ENCODE measurements around the gene BUB3. TPM values are rescaled to one million over a fixed set of nuclear protein-coding genes. Genes with fewer than 3 reads are reported as not detected.

BUB3 gene
- total RNA-seq, 1 donor from 2014 or later: 12.2 TPM

- Histone ChIP-seq H3K27ac (no peak overlapping the region), H3K4me3 (no peak overlapping the region), H3K4me1 (no peaks in the 10 kb centered on the region), H3K36me3 (peaks cover 0 to 20% of the 10 kb centered on the region in 2 donors), H3K27me3 (no peaks in the 10 kb centered on the region), H3K9me3 (peaks cover 0 to 36% of the 10 kb centered on the region in 2 donors)
- intact Hi-C loops (cut with DNase I): no loop called here
- no peak for DNase-seq (ENCODE audit: low spot score in 2 of 2)
- TF ChIP-seq, protein P1, sequence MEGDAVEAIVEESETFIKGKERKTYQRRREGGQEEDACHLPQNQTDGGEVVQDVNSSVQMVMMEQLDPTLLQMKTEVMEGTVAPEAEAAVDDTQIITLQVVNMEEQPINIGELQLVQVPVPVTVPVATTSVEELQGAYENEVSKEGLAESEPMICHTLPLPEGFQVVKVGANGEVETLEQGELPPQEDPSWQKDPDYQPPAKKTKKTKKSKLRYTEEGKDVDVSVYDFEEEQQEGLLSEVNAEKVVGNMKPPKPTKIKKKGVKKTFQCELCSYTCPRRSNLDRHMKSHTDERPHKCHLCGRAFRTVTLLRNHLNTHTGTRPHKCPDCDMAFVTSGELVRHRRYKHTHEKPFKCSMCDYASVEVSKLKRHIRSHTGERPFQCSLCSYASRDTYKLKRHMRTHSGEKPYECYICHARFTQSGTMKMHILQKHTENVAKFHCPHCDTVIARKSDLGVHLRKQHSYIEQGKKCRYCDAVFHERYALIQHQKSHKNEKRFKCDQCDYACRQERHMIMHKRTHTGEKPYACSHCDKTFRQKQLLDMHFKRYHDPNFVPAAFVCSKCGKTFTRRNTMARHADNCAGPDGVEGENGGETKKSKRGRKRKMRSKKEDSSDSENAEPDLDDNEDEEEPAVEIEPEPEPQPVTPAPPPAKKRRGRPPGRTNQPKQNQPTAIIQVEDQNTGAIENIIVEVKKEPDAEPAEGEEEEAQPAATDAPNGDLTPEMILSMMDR (IDR thresholded peaks at IDR 0.05): no peak
Observed at GRCh38 chr10:123183724-123184123, 29.5 kb downstream of the BUB3 start.

GRCh38 chr10:123187781-123188180, 33.6 kb downstream of the BUB3 start:
- H3K36me3 ChIP-seq: peaks cover 4 to 24% of the 10 kb centered on the region in 2 donors
- intact Hi-C loops (cut with DNase I): no loop called here
- H3K27ac ChIP-seq: no peak overlapping the region
- H3K4me1 ChIP-seq: no peaks in the 10 kb centered on the region
- TF ChIP-seq, protein P1 (IDR thresholded peaks at IDR 0.05): no peak
- no peaks in the 10 kb centered on the region for H3K27me3 ChIP-seq
- H3K4me3 ChIP-seq: no peak overlapping the region
- DNase-seq (ENCODE audit: low spot score in 2 of 2): no peak
- peaks cover 0 to 31% of the 10 kb centered on the region in 2 donors for H3K9me3 ChIP-seq

DNA sequence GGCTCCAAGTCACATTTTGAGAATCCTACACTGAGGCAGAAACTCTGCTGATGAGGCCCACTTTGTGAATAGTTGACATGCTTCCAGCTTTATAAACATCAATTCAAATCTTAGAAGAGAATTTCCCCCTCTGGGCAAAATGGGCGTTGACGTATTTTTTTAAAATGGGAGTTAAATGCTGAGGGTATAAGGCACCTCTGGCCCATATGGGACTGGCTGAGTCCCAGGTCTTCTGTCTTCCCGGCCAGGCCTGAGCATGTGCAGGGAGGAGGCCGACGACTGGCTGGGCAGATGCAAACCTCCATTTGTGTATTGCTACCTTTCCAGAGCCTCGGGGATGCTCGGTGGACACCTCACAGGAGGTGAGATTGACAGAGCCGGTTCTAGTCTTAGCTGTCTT, 37.7 kb downstream of the BUB3 start:
- H3K36me3 ChIP-seq: peaks cover 4 to 5% of the 10 kb centered on the region in 2 donors
- no peaks in the 10 kb centered on the region for H3K9me3 ChIP-seq
- TF ChIP-seq, protein P1 (IDR thresholded peaks at IDR 0.05): no peak
- H3K4me3 ChIP-seq: no peak overlapping the region
- no peak overlapping the region for H3K27ac ChIP-seq
- no peak for DNase-seq (ENCODE audit: low spot score in 2 of 2)
- intact Hi-C loops (cut with DNase I): no loop called here
- H3K4me1 ChIP-seq: no peaks in the 10 kb centered on the region
- H3K27me3 ChIP-seq: no peaks in the 10 kb centered on the region

DNA sequence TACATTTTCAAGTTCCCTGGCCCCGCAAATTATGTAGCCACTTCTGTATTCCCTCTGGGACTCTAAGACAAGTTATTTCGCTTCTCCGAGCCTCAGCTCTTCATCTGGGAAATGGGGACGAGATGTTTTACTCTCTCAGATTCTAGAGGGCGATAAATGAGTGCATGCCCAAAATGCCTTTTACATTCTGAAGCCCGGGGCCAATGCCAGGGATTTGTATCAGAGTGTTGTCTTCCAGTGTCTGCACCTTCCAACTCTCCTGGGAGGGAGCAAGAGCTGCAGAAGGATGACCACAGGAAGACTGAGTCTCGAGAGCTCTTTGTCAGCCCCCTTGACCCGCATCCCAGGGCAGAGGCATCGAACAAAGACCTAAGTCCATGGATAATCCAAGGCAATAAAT, 39.9 kb downstream of the BUB3 start:
- Histone ChIP-seq H3K4me3 (no peak overlapping the region), H3K4me1 (no peaks in the 10 kb centered on the region), H3K27me3 (no peaks in the 10 kb centered on the region), H3K36me3 (peaks cover 4 to 5% of the 10 kb centered on the region in 2 donors), H3K9me3 (no peaks in the 10 kb centered on the region), H3K27ac (no peak overlapping the region)
- TF ChIP-seq, protein P1 (IDR thresholded peaks at IDR 0.05): no peak
- intact Hi-C loops (cut with DNase I): no loop called here
- DNase-seq (ENCODE audit: low spot score in 2 of 2): no peak

DNA sequence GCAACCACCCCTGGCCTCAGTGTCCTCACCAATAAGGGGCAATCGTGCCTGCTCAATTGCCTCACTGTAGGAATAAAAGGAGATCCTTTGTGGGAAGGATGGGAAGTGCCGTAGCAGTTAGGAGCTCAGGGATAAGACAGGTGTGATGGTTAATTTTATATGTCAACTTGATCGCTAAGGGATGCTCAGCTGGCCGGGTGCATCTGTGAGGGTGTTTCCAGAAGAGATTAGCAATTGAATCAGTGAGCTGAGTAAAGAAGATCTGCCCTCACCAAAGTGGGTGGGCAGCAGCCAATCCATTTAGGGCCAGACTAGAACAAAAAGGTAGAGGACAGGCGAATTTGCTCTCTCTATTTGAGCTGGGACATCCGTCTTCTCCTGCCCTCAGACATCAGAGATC, 46.3 kb downstream of the BUB3 start:
- intact Hi-C loops (cut with DNase I): no loop called here
- TF ChIP-seq, protein P1 (IDR thresholded peaks at IDR 0.05): no peak
- H3K27me3 ChIP-seq: no peaks in the 10 kb centered on the region

GRCh38 chr10:123202506-123202905, 48.3 kb downstream of the BUB3 start:
- TF ChIP-seq, protein P1 (IDR thresholded peaks at IDR 0.05): no peak
- H3K27me3 ChIP-seq: no peaks in the 10 kb centered on the region
- H3K9me3 ChIP-seq: peaks cover 0 to 3% of the 10 kb centered on the region in 2 donors
- DNase-seq (ENCODE audit: low spot score in 2 of 2): no peak
- no peak overlapping the region for H3K4me3 ChIP-seq
- no peaks in the 10 kb centered on the region for H3K4me1 ChIP-seq
- intact Hi-C loops (cut with DNase I): no loop called here
- H3K27ac ChIP-seq: no peak overlapping the region
- H3K36me3 ChIP-seq: no peaks in the 10 kb centered on the region

More for the DNA sequence above, 46.3 kb downstream of the BUB3 start:
- Histone ChIP-seq H3K4me1 (no peaks in the 10 kb centered on the region), H3K36me3 (no peaks in the 10 kb centered on the region), H3K27ac (no peak overlapping the region), H3K9me3 (no peaks in the 10 kb centered on the region), H3K4me3 (no peak overlapping the region)
- DNase-seq (ENCODE audit: low spot score in 2 of 2): no peak
